ENCODE measurements around the gene VTI1A. TPM values are rescaled to one million over a fixed set of nuclear protein-coding genes. Genes with fewer than 3 reads are reported as not detected.

VTI1A gene
- total and polyA plus RNA-seq, 9 of the 15 experiments (the other 6 are each of a cell fraction or from before 2014, with no cell fraction given) = 9.3 to 21.4 (median 16.0) TPM

DNA sequence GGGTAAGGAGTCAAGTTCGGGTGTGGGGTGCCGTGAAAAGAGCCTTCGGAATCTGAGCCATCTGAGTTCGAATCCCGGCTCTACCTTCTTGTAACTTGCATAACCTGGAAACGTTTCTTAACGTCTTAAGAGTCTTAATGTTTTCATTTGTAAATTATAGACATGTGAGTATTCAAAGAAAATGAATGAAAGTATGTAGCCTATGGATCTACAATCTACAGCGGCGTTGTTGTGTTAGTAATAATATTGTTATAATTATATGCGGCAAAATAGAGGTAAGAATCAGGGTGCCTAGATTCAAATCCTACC lies 559 bp downstream of the VTI1A start (continued):
- TF ChIP-seq MYNN (IDR thresholded peaks at IDR 0.05) (no peak), MYNN (CRISPR knock-in tag; IDR thresholded peaks at IDR 0.05) (no peak), ZNF431 (CRISPR knock-in tag; IDR thresholded peaks at IDR 0.05) (no peak), MCM2 (IDR thresholded peaks at IDR 0.05; ENCODE audit: low read depth) (no peak), MCM3 (IDR thresholded peaks at IDR 0.05) (no peak)
- TF ChIP-seq, protein P1, sequence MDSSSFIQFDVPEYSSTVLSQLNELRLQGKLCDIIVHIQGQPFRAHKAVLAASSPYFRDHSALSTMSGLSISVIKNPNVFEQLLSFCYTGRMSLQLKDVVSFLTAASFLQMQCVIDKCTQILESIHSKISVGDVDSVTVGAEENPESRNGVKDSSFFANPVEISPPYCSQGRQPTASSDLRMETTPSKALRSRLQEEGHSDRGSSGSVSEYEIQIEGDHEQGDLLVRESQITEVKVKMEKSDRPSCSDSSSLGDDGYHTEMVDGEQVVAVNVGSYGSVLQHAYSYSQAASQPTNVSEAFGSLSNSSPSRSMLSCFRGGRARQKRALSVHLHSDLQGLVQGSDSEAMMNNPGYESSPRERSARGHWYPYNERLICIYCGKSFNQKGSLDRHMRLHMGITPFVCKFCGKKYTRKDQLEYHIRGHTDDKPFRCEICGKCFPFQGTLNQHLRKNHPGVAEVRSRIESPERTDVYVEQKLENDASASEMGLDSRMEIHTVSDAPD (CRISPR knock-in tag; IDR thresholded peaks at IDR 0.05) = no peak

DNA sequence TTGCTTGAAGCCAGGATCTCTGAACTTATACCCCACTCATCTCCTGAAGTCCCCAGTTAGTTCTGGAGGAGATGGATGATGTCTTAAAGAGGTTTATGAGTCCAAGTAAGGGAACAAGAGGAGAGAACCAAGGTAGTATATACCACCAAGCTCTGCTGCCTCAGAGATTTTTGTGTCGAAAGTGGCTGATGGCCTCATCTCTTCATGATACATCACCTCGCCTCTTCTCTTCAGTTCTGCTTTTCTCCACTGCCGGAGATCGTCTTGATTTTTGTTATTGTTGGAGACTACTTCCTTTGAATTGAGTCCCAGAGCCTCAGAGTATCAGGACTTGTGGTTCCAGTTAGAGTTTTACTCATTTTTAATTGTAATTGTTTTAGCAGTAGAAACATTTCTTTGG lies 1.9 kb downstream of the VTI1A start:
- no peaks in the 10 kb centered on the region for H4K20me1 ChIP-seq (replicated peaks; ENCODE audit: control insufficient read depth, insufficient read depth, low read length)
- no peaks in the 10 kb centered on the region for H3K9me1 ChIP-seq (ENCODE audit: control insufficient read depth, insufficient read depth, low read length)
- no peak for DNase-seq (ENCODE audit: extremely low read depth in 1 of 4, low spot score in 3 of 4)
- peaks cover 29% of the 10 kb centered on the region for H3K36me3 ChIP-seq (ENCODE audit: control insufficient read depth, insufficient read depth, low read length)
- H3K27me3 ChIP-seq (ENCODE audit: control insufficient read depth in 2 of 2, insufficient read depth in 2 of 2, low read length in 2 of 2) = no peaks in the 10 kb centered on the region
- no peak overlapping the region for H3K27ac ChIP-seq (ENCODE audit: extremely low read depth, low read depth, low read length)
- intact Hi-C loops (cut with micrococcal nuclease) (no loop called here), in situ Hi-C loops (cut with MboI) (loop anchor here (10.0 kb wide), 2 partner anchors 124 to 274 kb away; no protein-coding TSS in a partner anchor)
- H3K4me3 ChIP-seq = no peak overlapping the region
- no peaks in the 10 kb centered on the region for H3K9me3 ChIP-seq (replicated peaks; ENCODE audit: control insufficient read depth, insufficient read depth, low read depth, low read length)
- no peak for ATAC-seq
- ChIA-PET POLR2A (interaction anchor here (1.5 kb wide), 1 partner anchor 10 kb away, joined by 5 read pairs; no protein-coding TSS in a partner anchor), CTCF (ENCODE audit: low intra/inter-chr PET ratio) (no interaction called here)
- H3K4me2 ChIP-seq (ENCODE audit: insufficient read depth, low read length) = no peak overlapping the region
- no peak for FAIRE-seq
- H3K9ac ChIP-seq (ENCODE audit: insufficient read depth in 1 of 2, low read depth in 2 of 2, low read length in 2 of 2) = no peak overlapping the region
- no peak overlapping the region for H2AFZ ChIP-seq (ENCODE audit: low read depth, low read length)
- peaks cover 42% of the 10 kb centered on the region for H3K79me2 ChIP-seq (ENCODE audit: control insufficient read depth, insufficient read depth, low read length)
- H3K4me1 ChIP-seq (replicated peaks in 1 of 2; ENCODE audit: control insufficient read depth in 2 of 2, insufficient read depth in 2 of 2, low read length in 2 of 2) = peaks cover 0 to 5% of the 10 kb centered on the region in 2 experiments; a peak in 2 of 5 replicates
- TF ChIP-seq, protein P2, sequence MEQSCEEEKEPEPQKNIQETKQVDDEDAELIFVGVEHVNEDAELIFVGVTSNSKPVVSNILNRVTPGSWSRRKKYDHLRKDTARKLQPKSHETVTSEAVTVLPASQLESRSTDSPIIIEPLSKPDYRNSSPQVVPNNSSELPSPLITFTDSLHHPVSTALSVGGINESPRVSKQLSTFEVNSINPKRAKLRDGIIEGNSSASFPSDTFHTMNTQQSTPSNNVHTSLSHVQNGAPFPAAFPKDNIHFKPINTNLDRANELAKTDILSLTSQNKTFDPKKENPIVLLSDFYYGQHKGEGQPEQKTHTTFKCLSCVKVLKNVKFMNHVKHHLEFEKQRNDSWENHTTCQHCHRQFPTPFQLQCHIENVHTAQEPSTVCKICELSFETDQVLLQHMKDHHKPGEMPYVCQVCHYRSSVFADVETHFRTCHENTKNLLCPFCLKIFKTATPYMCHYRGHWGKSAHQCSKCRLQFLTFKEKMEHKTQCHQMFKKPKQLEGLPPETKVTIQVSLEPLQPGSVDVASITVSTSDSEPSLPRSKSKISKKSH (CRISPR knock-in tag; IDR thresholded peaks at IDR 0.05) = no peak
- TF ChIP-seq XRCC4 (IDR thresholded peaks at IDR 0.05; ENCODE audit: extremely low read depth, insufficient read depth, insufficient read length) (no peak), ZFP30 (CRISPR knock-in tag; IDR thresholded peaks at IDR 0.05; ENCODE audit: borderline replicate concordance) (no peak), HDAC8 (tag; IDR thresholded peaks at IDR 0.05) (no peak), ZNF324 (CRISPR knock-in tag; IDR thresholded peaks at IDR 0.05) (no peak), E2F8 (IDR thresholded peaks at IDR 0.05; ENCODE audit: low read depth, partially characterized antibody) (no peak), RBM39 (optimal IDR thresholded peaks at IDR 0.05; ENCODE audit: low read depth, low read length) (no peak), EP400 (IDR thresholded peaks at IDR 0.05) (no peak)
- WGBS (ENCODE audit: insufficient coverage, low coverage, missing lambda C conversion rate) = 89% methylated on average over 4 of the region's 4 CpGs
- no TSS peak for BruUV-seq (replicated peaks)

Measured in K562 (cell line).